Activated T-cell treated with anti-CD3 and anti-CD28 coated beads, Interleukin-2, amount 50 U/mL, for 4 hours (primary cell): ENCODE data around the gene SUSD4. TPM values are rescaled to one million over a fixed set of nuclear protein-coding genes. Genes with fewer than 3 reads are reported as not detected.

Source experiments
- ATAC-seq, 2 donors: fragments of 200-7000 bp; cut with Tn5 transposase; one replicate each; pipeline ENCODE4 v1.10.0; 2021
- DNase-seq: peaks from one replicate; pipeline ENCODE4 v3.0.0-alpha.2; 2020
- H3K27me3 Mint-ChIP-seq: one replicate; pipeline ENCODE4 v1.8.0; 2021; ENCODE audit warnings: low read depth, mixed read lengths
- H3K36me3 Mint-ChIP-seq: one replicate; pipeline ENCODE4 v1.8.0; 2022; ENCODE audit warnings: mixed read lengths; ENCODE audit not compliant: insufficient read depth
- H3K4me1 Mint-ChIP-seq: one replicate; pipeline ENCODE4 v1.8.0; 2021; ENCODE audit warnings: low read depth, mixed read lengths
- H3K4me3 Mint-ChIP-seq: one replicate; pipeline ENCODE4 v1.8.0; 2021; ENCODE audit warnings: mild to moderate bottlenecking, moderate library complexity, mixed read lengths
- H3K9me3 Mint-ChIP-seq: one replicate; pipeline ENCODE4 v1.8.0; 2021; ENCODE audit warnings: mixed read lengths
- total RNA-seq, 3 donors: library from RNA; stranded (reverse); gene quantifications; one replicate each; pipeline ENCODE4 v1.2.1, GENCODE V29; 2021

SUSD4 gene
- total RNA-seq, 3 donors from 2014 or later = 0.58 to 2.2 (median 1.0) TPM

DNA sequence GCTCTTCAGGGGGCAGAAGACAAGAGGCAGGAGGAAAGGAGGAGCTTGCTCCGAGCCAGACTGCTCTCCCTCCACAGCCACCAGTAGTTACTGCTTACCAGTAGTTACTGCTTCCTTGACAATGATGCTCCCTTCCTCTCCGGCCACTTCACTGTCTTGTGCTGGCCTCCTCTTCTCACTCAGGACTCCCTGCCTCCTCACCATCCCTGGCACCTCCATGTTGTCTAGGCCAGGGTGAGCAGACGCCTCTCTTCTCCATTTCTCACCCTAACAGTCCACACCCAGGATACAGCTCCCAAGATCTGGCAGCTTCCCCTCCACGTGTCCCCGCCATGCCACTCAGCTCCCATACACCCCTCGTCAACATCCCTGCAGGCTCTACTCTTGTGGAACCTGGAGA, 138.5 kb downstream of the SUSD4 start:
- ATAC-seq = no peak
- Mint-ChIP-seq H3K4me1 (peaks cover 22% of the 10 kb centered on the region), H3K9me3 (no peaks in the 10 kb centered on the region), H3K36me3 (peaks cover 11% of the 10 kb centered on the region), H3K27me3 (no peaks in the 10 kb centered on the region), H3K4me3 (no peak overlapping the region)
- DNase-seq = no peak

DNA sequence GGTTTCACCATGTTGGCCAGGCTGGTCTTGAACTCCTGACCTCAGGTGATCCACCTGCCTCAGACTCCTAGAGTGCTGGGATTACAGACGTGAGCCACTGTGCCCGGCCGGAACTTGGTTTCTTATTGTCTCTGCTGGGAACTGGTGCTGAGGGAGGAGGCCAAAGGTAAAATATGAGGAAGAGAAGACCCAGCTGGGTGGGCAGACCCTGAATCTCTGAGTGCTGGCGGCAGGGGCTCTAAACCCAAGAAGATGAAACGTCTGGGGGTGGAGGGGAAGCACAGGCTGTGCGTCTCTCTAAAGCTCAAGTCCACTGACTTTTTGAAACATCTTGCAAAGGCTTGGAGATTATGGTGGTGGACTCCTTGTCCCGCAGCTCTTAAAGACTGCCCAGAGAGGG, 138.9 kb downstream of the SUSD4 start:
- Mint-ChIP-seq H3K4me3 (no peak overlapping the region), H3K9me3 (no peaks in the 10 kb centered on the region), H3K4me1 (peaks cover 17% of the 10 kb centered on the region), H3K36me3 (peaks cover 11% of the 10 kb centered on the region), H3K27me3 (no peaks in the 10 kb centered on the region)
- no peak for DNase-seq
- ATAC-seq = no peak

DNA sequence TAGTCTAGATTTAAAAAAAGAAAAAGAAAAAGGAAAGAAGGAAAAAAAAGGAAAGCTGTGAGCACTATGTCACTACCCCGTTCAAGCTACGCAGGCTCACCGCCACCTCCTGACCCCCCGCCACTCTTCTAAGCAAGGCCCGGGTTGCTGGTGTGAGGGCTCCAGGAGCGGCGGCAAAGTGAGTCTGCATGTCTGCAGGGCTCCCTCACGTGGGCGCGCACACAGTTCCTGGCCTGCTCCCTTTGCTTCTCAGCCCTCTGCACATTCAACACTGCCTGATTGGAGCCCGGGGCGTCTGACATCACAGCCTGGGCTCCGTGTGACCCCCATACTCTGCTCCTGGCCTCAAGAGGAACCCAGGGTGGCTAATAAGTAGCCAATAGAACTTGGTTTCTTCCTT, 139.5 kb downstream of the SUSD4 start:
- Mint-ChIP-seq H3K4me1 (peaks cover 12% of the 10 kb centered on the region), H3K36me3 (peaks cover 11% of the 10 kb centered on the region), H3K4me3 (no peak overlapping the region), H3K9me3 (peaks cover 4% of the 10 kb centered on the region), H3K27me3 (no peaks in the 10 kb centered on the region)
- DNase-seq (no peak), ATAC-seq (no peak)

DNA sequence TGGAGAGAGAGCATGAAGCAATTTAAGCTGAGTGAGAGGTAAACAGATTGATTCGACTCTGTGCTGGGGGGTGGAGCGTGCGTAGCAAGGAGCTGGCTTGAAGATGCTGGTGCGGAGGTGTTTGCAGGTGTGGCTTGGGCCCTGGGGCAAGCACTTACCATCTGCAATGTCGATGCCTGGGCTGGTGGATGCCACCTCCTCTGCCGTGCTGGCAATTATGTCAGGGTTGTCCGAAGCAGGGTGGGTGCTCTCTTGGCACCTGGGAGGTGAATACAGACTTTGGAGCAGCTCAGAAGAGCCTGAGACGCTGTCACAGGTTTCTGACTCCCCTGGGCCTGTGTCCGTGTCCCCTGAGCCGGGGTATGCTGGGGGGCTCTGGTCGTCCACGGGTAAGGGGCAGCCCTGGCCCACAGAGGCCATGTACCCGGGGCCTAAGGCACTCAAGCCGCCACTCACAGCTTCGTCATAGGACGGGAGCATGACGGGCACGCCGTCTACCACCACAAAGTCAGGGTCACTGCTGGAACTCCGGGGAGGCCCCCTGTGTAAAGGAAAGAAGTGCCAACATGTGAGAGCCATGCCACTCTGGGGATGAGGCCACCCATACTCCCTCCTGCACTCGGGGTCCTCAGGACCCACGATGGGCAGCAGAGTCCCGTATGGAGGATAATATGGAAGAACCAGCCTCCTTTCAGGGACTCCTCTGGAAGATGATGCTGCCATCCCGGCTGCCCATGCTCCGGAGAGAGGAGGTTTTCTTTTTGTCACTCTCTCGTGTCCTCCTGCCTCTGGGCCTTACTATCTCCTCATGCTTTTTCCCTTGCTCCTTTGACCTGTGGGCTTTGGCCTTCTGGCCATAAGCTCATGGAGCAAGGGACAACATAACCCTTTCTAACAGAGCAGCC, 140.6 kb downstream of the SUSD4 start:
- ATAC-seq (no peak), DNase-seq (no peak)
- Mint-ChIP-seq H3K4me1 (peaks cover 2% of the 10 kb centered on the region), H3K27me3 (no peaks in the 10 kb centered on the region), H3K36me3 (peaks cover 14% of the 10 kb centered on the region), H3K9me3 (peaks cover 9% of the 10 kb centered on the region), H3K4me3 (no peak overlapping the region)

DNA sequence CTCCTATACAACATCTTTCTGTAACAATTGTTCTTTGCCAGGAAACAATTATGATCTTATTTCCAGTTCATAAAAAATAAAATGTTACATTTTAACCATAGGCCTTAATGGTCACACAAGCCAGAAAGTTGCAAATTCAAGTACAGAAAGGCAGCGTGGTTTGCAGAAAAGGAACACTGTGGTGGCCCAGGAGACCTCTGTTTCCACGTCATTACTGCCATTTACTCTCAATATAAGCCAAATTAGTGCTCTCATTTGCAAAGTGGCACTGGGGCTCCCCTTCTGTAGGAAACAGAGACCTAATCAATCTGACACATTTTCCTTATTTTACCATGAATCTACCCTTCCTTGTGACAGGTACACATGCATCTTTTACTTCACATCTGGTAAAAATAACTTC, 141.6 kb downstream of the SUSD4 start:
- H3K9me3 Mint-ChIP-seq = peaks cover 14% of the 10 kb centered on the region
- H3K4me3 Mint-ChIP-seq = no peak overlapping the region
- no peaks in the 10 kb centered on the region for H3K27me3 Mint-ChIP-seq
- ATAC-seq (no peak), DNase-seq (no peak)
- H3K4me1 Mint-ChIP-seq = no peaks in the 10 kb centered on the region
- peaks cover 18% of the 10 kb centered on the region for H3K36me3 Mint-ChIP-seq

DNA sequence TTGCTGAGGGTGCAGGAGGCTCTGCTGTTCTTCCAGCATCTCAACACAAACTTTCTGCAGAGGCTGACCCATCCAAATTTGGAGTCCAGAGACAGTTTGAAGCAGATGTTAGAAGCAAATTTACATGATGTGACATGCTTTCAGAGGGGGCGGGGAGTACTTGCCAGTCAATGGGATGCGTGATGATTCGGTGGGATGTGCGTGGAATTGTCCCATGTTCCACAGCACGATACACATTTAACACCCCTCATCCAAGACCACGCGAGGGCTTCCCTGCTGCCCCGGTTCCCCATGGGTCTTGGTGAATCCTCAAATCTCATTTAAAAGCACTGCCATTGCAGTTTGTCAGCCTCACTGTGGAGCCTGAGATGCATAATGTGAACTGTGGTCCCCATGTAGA, 142.3 kb downstream of the SUSD4 start:
- no peak for ATAC-seq
- Mint-ChIP-seq H3K9me3 (peaks cover 14% of the 10 kb centered on the region), H3K4me3 (no peak overlapping the region), H3K4me1 (no peaks in the 10 kb centered on the region), H3K36me3 (peaks cover 18% of the 10 kb centered on the region), H3K27me3 (no peaks in the 10 kb centered on the region)
- no peak for DNase-seq

DNA sequence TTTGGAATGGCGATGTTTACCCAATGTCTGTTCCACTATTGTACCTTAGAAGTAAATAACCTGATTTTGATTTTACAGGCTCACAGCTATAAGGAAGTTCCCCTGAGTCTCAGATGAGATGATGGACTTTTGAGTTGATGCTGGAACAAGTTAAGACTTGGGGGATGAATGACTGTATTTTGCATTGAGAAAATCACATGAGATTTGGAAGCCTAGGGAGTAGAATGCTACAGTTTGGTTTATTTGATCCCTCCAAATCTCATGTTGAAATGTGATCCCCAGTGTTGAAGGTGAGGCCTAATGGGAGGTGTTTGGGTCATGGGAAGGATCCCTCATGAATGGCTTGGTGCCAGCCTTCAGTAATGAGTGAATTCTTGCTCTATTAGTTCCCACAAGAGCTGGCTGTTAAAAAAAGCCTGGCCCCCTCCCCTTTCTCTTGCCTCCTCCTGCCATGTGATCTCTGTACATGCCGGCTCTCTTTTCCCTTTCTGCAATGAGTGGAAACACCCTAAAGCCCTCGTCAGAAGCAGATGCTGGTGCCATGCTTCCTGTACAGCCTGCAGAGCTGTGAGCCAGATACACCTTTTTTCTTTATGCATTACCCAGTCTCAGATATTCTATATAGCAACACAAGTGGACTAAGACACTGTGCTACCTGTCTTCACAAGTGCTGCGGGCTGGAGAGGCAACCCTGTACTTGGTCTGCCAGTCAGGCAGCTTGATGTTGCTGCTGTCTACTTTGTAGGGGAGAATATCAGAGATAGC, 143.9 kb downstream of the SUSD4 start:
- no peaks in the 10 kb centered on the region for H3K27me3 Mint-ChIP-seq
- no peaks in the 10 kb centered on the region for H3K4me1 Mint-ChIP-seq
- peaks cover 14% of the 10 kb centered on the region for H3K9me3 Mint-ChIP-seq
- no peak overlapping the region for H3K4me3 Mint-ChIP-seq
- H3K36me3 Mint-ChIP-seq = peaks cover 15% of the 10 kb centered on the region
- no peak for DNase-seq
- ATAC-seq = no peak

DNA sequence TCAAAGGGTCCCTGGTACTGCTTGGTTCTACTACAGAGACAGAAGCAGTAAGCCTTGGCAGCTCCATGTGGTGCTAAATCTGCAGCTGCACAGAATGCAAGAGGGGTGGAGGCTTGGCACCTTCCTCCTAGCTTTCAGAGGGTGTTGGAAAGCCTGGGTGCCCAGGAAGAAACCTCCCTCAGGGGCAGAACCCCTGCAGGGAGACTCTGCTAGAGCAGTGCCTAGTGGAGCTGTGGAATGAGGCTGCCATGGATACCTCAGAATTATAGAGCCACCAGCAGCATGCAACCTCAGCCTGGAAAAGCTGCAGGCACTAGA, 144.7 kb downstream of the SUSD4 start:
- Mint-ChIP-seq H3K27me3 (no peaks in the 10 kb centered on the region), H3K4me1 (no peaks in the 10 kb centered on the region), H3K4me3 (no peak overlapping the region), H3K9me3 (peaks cover 14% of the 10 kb centered on the region), H3K36me3 (peaks cover 15% of the 10 kb centered on the region)
- DNase-seq = no peak
- no peak for ATAC-seq

DNA sequence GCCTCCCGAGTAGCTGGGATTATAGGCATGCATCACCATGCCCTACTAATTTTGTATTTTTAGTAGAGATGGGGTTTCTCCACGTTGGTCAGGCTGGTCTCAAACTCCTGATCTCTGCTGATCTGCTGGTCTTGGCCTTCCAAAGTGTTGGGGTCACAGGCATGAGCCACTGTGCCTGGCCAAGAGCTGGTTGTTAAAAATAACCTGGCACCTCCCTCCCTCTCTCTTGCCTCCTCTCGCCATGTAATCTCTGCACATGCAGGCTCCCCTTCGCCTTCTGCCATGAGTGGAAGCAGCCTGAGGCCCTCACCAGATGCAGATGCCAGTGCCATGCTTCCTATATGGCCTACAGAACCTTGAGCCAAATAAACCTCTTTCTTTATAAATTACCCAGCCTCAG, 146.2 kb downstream of the SUSD4 start:
- H3K36me3 Mint-ChIP-seq = peaks cover 14% of the 10 kb centered on the region
- no peak overlapping the region for H3K4me3 Mint-ChIP-seq
- peaks cover 14% of the 10 kb centered on the region for H3K9me3 Mint-ChIP-seq
- DNase-seq = no peak
- no peak for ATAC-seq
- no peaks in the 10 kb centered on the region for H3K27me3 Mint-ChIP-seq
- H3K4me1 Mint-ChIP-seq = no peaks in the 10 kb centered on the region

DNA sequence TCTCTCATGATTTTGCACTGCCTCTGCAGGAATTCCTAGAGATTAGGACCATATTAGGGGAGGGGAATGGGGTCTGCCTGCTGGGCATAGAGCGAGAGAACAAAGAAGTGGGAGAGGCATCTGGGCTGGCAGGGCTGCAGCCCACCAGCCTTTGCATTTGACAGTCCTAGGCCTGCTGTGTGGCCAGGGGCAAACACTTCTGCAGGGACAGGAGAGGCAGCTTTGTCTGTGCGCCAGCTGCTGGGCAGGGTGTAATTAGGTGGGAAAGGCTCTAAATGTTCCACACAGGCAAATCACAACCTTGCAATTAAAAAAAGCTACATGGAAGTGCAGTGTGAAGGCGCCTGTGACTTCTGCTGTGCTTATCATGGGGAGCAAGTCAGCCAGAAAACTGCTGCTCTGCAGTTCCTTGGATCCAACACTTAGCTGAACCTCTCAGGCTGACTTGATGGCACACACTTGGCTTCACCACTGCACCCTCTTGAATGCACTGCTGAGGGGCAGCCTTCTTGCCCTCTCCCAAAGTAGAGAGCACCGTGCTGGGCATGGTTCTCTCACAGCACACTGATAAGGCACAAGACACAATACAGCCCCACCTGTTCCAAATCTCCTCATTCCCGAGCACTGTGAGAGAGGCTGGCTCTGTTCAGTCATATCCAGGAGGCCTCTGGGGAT, 147.3 kb downstream of the SUSD4 start:
- H3K4me3 Mint-ChIP-seq = no peak overlapping the region
- peaks cover 14% of the 10 kb centered on the region for H3K9me3 Mint-ChIP-seq
- H3K36me3 Mint-ChIP-seq = peaks cover 10% of the 10 kb centered on the region
- ATAC-seq = no peak
- H3K27me3 Mint-ChIP-seq = no peaks in the 10 kb centered on the region
- no peak for DNase-seq
- no peaks in the 10 kb centered on the region for H3K4me1 Mint-ChIP-seq

DNA sequence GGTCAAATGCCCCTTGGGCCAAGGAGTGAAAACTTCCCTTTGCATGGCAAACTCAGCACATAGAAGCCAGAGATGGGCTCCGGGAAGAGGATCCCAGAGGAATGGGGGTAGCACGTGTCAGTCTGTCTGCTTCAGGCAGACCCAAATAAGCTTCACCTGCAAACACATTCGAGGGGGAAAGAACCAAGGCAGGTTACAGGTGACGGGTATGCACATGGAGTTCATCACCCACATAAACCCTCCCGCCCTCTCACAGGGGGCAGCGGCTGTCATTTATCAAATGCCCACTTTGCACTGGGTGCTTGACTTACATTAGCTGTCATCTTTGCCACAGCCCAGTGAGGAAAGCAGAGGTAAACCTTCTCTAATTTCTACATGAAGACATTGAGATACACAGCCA, 147.9 kb downstream of the SUSD4 start:
- H3K4me1 Mint-ChIP-seq = no peaks in the 10 kb centered on the region
- ATAC-seq (no peak), DNase-seq (no peak)
- no peak overlapping the region for H3K4me3 Mint-ChIP-seq
- H3K36me3 Mint-ChIP-seq = peaks cover 7% of the 10 kb centered on the region
- H3K9me3 Mint-ChIP-seq = peaks cover 14% of the 10 kb centered on the region
- H3K27me3 Mint-ChIP-seq = no peaks in the 10 kb centered on the region

DNA sequence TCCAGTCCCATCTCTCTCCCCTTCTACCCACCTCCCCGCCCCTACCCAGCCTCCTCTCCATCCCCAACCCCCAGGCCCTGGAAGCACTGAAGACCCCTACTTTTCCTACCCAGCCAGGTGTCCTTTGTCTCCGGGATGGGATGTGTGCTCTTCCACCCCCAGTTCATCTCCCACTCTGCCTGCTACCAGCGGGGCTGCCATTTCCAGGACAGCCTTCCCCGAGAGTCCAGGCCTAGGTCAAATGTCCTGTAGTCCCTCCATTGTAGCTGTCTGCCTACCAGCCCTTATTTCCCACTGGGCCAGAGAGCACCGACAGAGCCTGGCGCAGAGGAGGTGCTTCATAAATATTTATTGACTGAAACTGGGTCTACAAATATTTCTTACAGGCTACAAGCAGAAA, 148.9 kb downstream of the SUSD4 start:
- Mint-ChIP-seq H3K27me3 (no peaks in the 10 kb centered on the region), H3K4me3 (no peak overlapping the region), H3K36me3 (peaks cover 7% of the 10 kb centered on the region), H3K9me3 (peaks cover 14% of the 10 kb centered on the region), H3K4me1 (no peaks in the 10 kb centered on the region)
- ATAC-seq (no peak), DNase-seq (no peak)

DNA sequence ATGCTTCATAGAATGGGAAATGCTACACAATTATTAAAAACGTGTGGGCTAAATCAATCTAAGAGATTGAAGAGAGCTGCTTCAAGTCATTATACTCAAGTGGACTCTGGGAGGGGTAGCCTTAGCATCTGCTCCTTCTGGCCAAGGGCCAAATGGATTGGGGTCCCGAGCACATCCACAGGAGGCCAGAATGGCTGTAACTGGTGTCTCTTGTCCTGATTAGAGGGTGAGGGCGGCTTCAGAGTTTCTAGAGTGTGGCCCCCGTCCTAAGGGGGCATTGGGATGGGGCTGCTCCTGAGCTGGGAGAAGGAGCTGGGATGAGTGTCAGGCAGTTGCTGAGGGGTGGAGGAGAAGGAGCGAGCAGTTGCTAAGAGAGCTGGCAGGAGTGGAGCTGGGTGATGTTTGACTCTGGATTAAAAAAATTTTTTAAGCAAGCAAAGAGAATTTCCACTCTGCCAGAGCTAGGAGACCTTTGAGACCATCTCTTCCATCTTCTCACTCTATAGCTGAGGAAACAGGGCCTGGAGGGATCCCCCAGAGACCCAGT, 149.6 kb downstream of the SUSD4 start:
- peaks cover 10% of the 10 kb centered on the region for H3K9me3 Mint-ChIP-seq
- no peak for DNase-seq
- no peaks in the 10 kb centered on the region for H3K27me3 Mint-ChIP-seq
- no peak overlapping the region for H3K4me3 Mint-ChIP-seq
- H3K4me1 Mint-ChIP-seq = no peaks in the 10 kb centered on the region
- H3K36me3 Mint-ChIP-seq = peaks cover 7% of the 10 kb centered on the region
- ATAC-seq = no peak

DNA sequence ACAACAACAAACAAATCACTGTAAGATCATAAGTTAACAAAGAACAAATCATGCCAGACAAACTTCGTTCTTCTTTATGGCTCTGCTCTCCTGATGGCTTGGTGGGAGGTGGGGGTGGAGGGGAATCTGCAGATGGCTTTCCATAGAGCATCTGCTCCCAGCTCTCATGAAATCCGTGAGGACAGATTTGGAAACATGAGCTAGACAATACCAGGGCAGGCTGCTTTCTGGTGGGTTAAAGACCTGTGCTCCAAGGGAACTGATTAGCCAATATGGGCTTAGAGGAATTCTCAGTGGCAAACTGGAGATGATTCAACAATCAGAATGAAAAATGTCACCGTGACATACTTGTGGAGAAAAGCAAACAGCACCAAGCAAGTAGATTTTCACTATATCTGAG, 151.5 kb downstream of the SUSD4 start:
- Mint-ChIP-seq H3K27me3 (no peaks in the 10 kb centered on the region), H3K9me3 (no peaks in the 10 kb centered on the region), H3K4me1 (no peaks in the 10 kb centered on the region), H3K36me3 (no peaks in the 10 kb centered on the region), H3K4me3 (no peak overlapping the region)
- ATAC-seq (no peak), DNase-seq (no peak)
